HG03175 (cell line): ENCODE results near the gene PCDHGA5.
"Not testable (repeated sequence)": the region's sequence is repeated elsewhere in the genome, so short reads cannot be mapped to it uniquely, and the experiment has no call there.

Source experiments
- ATAC-seq: cut with Tn5 transposase; IDR thresholded peaks from one replicate; pipeline ENCODE4 v1.9.1; 2021; ENCODE audit warnings: mild to moderate bottlenecking, moderate library complexity; ENCODE audit not compliant: unreplicated experiment

Gene PCDHGA5

DNA sequence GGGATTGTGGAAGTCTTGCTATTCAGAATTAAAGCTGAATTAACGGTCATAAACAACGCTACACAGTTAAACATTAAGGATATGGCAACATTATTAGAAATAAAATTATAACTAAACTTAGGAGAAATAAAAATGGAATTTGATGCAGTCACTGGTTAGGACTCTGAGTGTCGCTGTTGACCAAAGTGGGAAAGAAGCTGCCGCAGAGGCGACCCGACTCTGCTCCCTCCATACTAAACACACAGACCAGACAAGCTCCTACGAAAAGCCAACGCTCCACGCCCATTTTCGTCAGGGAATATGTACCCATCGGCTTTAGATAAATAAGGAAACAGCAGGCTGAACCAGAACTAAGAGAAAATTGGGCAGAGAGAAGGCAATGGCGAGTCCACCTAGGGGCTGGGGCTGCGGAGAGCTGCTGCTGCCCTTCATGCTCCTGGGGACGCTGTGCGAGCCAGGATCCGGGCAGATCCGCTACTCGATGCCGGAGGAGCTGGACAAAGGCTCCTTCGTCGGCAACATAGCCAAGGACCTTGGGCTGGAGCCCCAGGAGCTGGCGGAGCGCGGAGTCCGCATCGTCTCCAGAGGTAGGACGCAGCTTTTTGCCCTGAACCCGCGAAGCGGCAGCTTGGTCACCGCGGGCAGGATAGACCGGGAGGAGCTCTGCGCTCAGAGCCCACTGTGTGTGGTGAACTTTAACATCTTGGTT, at the start of gene PCDHGA5:
Gene PCDHGA5, plus strand, starts transcription at position 211 of the 709 bp plus-strand sequence. Its CDS starts 169 bp downstream, at position 380.
- ATAC-seq, result no peak

GRCh38 chr5:141316963-141317362, 47.0 kb upstream of the PCDHGA5 start:
- not testable (repeated sequence) for ATAC-seq

DNA sequence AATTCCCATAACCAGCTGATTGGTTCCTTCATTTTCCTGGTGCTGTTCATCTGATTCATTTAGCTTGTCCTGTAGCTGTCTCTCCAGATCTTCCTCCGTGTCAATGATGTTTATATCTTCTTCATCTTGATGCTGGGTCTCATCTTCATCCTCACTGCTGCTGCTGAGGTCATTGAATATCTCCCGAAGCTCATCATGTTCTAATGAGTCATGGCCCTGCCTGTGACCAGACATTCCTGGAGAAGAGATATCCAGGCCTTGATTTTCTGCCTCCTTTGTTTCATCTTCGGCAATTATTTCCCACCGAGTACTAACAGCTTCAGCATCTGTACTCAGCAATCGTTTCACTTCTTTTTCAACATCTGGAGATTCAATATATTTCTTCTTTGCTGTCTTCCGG, 44.8 kb upstream of the PCDHGA5 start:
- ATAC-seq, result no peak

DNA sequence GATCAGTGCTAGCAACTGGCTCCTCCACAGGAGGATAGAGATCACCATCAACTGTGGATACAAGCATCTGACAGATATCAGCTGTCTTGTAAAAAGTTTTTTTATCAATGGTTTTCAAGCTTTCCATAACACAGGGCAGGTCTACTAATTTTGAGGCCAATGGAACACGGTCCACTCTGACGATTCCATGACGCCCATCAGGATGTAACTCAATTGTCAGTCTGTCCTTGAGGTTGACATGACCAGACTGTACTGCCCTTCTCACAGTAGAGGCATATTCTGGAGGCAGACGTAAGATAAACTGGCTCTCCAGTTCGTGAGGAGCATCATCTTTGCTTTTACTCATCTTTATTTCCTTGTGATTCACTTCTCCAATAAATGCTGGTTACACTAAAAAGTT, 44.3 kb upstream of the PCDHGA5 start:
- no peak for ATAC-seq

GRCh38 chr5:141320225-141321169, 43.5 kb upstream of the PCDHGA5 start, which contains the start of gene TAF7:
Gene TAF7, minus strand, starts transcription at chr5:141320784. Its CDS starts 740 bp downstream, at chr5:141320044.
- peak; percentile 93 for ATAC-seq

DNA sequence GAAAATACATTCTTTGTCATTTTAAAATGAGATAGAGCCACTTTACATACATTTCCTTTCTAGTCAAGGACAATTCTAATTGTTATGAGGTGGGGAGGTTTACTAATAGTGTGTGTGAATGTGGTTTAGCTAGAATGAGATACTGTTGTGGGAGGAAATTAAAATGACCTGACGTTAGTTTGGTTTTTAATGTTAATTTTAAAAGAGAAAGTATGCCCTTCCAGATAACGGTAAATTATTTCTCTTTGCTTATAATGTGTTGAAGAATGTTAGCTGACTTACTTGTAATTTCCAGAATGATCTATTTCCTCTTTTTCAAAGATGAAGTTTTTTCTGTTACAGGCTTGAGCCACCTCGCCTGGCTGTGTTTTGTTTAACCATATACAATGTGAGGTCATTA, 41.7 kb upstream of the PCDHGA5 start:
- no peak for ATAC-seq

DNA sequence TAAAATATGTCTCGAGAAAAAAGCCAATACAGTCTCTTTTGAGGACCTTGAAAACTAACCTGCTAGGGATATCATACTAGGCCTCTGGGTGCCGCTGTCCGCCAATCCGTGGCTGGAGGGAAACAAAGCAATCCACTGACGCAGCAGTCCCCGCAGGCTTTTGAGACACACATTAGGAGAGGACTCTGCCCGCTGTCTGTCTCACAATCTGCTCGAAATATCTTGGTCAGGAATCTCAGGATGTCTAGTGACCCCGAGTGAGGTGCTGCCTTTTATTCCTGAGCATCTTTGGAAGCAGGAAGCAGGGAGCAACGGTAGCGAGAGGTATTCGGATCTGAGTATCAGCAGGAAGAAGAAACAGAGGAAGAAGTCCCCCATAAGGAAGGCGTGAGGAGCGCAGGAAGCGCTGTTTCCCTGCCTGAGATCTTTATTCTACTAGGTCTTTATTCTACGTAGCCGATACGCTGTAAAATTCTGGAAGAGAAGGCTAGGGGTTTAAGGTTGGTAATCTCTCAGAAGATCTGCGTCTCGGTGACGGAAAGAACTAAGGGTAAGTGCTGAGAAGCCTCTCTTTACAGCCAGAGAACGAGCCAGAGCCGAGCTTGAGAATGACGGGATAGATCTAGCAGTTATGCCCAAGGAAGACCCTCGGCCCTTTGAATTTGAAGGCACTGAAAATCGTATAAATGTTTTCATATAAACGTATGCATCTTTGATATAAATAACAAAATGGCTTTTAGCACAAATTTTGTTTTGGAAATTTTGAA, 37.7 kb upstream of the PCDHGA5 start:
- ATAC-seq, result peak; percentile 80

DNA sequence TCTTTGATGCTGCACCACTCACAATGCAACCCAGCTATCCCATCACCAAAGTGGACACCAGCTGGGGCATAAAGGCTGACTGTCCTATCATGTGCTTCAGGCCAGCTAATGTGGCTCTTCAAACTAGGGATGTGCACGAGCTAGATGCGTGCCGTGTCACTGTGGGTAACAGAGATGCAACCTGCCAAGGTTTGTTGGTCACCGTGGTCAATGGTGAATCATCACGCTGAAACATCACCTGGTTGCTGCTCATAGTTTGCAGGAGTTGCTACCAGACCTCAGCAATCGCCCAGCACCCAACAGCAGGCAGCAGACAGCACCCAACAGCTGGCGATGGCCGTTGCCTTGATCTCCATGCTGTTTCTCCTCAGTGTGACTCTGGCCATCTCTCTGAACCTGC, 35.7 kb upstream of the PCDHGA5 start:
- ATAC-seq, result no peak

DNA sequence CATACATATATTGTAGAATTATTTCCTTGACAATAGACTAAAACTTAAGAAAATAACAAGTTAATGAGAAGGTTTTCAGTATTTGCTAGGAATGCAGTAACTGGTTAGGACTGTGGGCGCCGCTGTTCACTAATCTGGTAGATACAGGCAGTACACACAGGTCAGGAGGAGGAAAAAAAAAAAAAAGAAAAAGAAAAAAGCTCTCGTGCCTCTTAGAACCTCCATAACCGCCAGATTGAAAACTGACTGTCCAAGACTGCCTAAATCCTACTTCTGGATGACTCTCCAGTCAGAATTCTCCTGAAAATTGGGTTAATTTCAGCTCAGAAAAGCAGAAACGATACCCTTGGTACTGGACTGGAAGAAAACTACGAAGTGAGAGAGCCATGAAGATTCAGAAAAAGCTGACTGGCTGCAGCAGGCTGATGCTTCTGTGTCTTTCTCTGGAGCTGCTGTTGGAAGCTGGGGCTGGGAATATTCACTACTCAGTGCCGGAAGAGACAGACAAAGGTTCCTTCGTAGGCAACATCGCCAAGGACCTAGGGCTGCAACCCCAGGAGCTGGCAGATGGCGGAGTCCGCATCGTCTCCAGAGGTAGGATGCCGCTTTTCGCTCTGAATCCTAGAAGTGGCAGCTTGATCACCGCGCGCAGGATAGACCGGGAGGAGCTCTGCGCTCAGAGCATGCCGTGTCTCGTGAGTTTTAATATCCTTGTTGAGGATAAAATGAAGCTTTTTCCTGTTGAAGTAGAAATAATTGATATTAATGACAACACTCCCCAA, 33.5 kb upstream of the PCDHGA5 start, which contains the start of gene PCDHGA1:
Gene PCDHGA1, plus strand, starts transcription at position 216 of the 782 bp plus-strand sequence.
- ATAC-seq, result no peak

DNA sequence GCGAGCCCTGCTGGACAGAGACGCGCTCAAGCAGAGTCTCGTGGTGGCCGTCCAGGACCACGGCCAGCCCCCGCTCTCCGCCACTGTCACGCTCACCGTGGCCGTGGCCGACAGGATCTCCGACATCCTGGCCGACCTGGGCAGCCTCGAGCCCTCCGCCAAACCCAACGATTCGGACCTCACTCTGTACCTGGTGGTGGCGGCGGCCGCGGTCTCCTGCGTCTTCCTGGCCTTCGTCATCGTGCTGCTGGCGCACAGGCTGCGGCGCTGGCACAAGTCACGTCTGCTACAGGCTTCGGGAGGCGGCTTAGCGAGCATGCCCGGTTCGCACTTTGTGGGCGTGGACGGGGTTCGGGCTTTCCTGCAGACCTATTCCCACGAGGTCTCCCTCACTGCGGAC, 31.4 kb upstream of the PCDHGA5 start:
- not testable (repeated sequence) for ATAC-seq

DNA sequence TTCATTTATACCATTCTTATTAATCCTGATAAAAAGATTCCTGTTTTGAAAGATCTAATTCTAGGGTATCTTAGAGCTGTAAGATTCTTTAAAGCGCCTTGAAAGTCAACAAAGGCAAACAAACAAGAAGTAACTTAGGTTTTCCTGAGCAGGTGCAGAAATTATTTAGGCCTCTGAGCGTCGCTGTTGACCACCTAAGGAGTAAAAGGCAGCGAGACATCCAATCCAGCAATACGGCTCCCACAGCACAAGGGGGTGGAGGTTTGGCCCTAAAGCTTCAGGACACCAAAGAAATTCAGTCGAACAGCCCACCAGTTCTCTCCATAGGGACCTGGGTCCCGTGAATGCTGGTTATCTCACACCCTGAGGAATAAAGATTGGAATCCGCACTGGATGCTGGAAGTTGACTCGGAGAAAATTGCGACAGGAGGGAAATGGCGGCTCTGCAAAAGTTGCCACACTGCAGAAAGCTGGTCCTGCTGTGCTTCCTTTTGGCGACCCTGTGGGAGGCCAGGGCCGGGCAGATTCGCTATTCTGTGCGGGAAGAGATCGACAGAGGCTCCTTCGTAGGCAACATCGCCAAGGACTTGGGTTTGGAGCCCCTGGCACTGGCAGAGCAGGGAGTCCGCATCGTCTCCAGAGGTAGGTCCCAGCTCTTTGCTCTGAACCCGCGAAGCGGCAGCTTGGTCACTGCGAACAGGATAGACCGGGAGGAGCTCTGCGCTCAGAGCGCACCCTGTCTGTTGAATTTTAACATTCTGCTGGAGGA, 25.2 kb upstream of the PCDHGA5 start, which contains the start of gene PCDHGA2:
Gene PCDHGA2, plus strand, starts transcription at position 223 of the 769 bp plus-strand sequence.
- ATAC-seq, result no peak

DNA sequence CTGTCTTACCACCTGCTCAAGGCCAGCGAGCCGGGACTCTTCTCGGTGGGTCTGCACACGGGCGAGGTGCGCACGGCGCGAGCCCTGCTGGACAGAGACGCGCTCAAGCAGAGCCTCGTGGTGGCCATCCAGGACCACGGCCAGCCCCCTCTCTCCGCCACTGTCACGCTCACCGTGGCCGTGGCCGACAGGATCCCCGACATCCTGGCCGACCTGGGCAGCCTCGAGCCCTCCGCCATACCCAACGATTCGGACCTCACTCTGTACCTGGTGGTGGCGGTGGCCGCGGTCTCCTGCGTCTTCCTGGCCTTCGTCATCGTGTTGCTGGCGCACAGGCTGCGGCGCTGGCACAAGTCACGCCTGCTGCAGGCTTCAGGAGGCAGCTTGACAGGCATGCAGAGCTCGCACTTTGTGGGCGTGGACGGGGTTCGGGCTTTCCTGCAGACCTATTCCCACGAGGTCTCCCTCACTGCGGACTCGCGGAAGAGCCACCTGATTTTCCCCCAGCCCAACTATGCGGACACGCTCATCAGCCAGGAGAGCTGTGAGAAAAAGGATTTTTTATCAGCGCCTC, 23.1 kb upstream of the PCDHGA5 start:
- not testable (repeated sequence) for ATAC-seq

- no peak for ATAC-seq
Observed at GRCh38 chr5:141342773-141343172, 21.2 kb upstream of the PCDHGA5 start.

DNA sequence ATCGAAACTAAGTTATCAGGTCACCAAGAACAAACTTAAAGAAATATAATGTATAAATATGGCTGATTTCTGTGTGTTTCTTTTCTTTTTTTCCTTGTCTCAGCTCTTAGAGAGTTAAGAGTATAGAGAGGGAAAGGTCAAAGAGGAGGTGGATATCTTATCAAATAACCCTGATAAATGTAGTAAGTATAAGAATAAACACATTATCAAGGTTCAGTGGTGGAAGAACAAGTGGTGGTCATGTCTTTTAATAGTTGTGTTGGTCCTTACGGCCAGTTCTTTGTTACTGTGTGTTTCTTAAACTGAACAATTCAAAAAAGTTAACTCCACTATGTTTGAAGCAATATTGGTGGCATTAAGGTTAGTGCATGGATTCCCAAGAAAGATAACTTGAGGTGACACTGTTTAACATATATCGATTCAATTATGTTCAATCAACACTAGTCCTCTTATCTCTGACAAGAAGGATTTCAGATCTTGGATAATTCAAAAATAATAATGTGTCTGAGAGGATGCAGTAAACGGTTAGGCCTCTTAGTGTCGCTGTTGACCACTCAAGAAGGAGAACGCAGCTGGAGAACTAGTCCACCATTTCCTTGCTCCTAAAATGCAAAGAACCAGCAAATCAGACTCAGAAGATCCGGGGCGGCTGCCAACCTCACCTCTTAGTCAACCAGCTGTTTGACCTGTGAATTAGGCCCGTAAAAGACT, 20.6 kb upstream of the PCDHGA5 start, which contains the start of gene PCDHGA3:
Gene PCDHGA3, plus strand, starts transcription at position 588 of the 711 bp plus-strand sequence. CDS start 205 bp downstream, outside the sequence.
- ATAC-seq, result no peak

- no peak for ATAC-seq
Observed at GRCh38 chr5:141343953-141344463, 20.0 kb upstream of the PCDHGA5 start.

- no peak for ATAC-seq
Observed at GRCh38 chr5:141345327-141345726, 18.6 kb upstream of the PCDHGA5 start.

GRCh38 chr5:141346017-141346416, 17.9 kb upstream of the PCDHGA5 start:
- not testable (repeated sequence) for ATAC-seq
